Peyer's patch (tissue), 4 donors: ENCODE measurements around the gene PCDHB2.

Source experiments
- POLR2A ChIP-seq, 2 donors: fragments of 450-650 bp; IDR thresholded peaks; one replicate each; pipeline ENCODE4 v1.5.1; 2017; ENCODE audit warnings: antibody characterized with exemption in 2 of 2, mild to moderate bottlenecking in 2 of 2, moderate library complexity in 2 of 2
- TF ChIP-seq, protein P1 (sequence below), 6 experiments: fragments of 450-650 bp in 4 of 6; fragments of 200-600 bp in 2 of 6; sonication (generic) in 1 of 6; IDR thresholded peaks; one replicate each; pipeline ENCODE4 v1.5.1; 2017 to 2019; ENCODE audit warnings: antibody characterized with exemption in 6 of 6, mild to moderate bottlenecking in 3 of 6, moderate library complexity in 1 of 6

DNA sequence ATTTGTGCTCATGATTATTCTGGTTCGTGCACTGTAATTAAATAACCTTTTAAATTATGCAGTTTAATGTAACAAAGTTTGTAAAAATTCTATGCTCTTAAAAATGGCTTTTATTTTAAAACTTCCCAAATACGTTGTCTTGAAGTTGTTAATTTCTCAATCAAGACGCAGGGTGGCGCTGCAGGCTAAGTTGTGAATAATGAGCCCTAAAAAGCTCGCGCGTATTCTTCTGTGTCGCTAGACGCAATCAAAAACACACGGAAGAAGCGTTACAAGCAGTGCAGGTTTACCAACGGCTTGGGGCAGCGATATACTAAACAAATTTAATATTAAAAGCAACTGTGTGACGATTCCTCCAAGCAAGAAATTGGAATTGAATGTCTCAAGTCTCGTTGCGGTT is 27.1 kb downstream of the PCDHB2 start, which contains the start of gene PCDHB4:
- TF ChIP-seq POLR2A (IDR thresholded peaks at IDR 0.05): no peak
- TF ChIP-seq, protein P1, sequence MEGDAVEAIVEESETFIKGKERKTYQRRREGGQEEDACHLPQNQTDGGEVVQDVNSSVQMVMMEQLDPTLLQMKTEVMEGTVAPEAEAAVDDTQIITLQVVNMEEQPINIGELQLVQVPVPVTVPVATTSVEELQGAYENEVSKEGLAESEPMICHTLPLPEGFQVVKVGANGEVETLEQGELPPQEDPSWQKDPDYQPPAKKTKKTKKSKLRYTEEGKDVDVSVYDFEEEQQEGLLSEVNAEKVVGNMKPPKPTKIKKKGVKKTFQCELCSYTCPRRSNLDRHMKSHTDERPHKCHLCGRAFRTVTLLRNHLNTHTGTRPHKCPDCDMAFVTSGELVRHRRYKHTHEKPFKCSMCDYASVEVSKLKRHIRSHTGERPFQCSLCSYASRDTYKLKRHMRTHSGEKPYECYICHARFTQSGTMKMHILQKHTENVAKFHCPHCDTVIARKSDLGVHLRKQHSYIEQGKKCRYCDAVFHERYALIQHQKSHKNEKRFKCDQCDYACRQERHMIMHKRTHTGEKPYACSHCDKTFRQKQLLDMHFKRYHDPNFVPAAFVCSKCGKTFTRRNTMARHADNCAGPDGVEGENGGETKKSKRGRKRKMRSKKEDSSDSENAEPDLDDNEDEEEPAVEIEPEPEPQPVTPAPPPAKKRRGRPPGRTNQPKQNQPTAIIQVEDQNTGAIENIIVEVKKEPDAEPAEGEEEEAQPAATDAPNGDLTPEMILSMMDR (IDR thresholded peaks at IDR 0.05): no peak
